NT2/D1 (cell line): ENCODE measurements around the gene RNF144B.

Experiments used
- DNase-seq: peaks from one replicate; pipeline ENCODE4 v3.0.0-alpha.2; 2011; ENCODE audit warnings: low read depth, low spot score
- H3K27me3 ChIP-seq: 2 replicates; pipeline ENCODE4 v1.6.0; 2011; ENCODE audit warnings: mild to moderate bottlenecking; ENCODE audit not compliant: insufficient read length, insufficient read depth
- H3K36me3 ChIP-seq: 2 replicates; pipeline ENCODE4 v1.6.1; 2011; ENCODE audit warnings: mild to moderate bottlenecking, low read length, mixed read lengths; ENCODE audit not compliant: insufficient read depth, insufficient read length
- H3K4me1 ChIP-seq: 2 replicates; pipeline ENCODE4 v1.5.1; 2011; ENCODE audit not compliant: insufficient read depth, insufficient read length
- H3K4me3 ChIP-seq: 2 replicates; pipeline ENCODE4 v1.5.1; 2011; ENCODE audit warnings: low read depth; ENCODE audit not compliant: insufficient read length
- H3K9ac ChIP-seq: 2 replicates; pipeline ENCODE4 v1.6.0; 2011; ENCODE audit warnings: low read depth; ENCODE audit not compliant: insufficient read length
- H3K9me3 ChIP-seq: 2 replicates; pipeline ENCODE4 v1.5.1; 2011; ENCODE audit warnings: mild to moderate bottlenecking, low read length; ENCODE audit not compliant: insufficient read depth
- SUZ12 ChIP-seq: IDR thresholded peaks from 2 replicates; pipeline ENCODE4 v1.6.1; 2011; ENCODE audit not compliant: insufficient read length, insufficient read depth; ENCODE audit errors: extremely low read depth
- YY1 ChIP-seq: IDR thresholded peaks from 2 replicates; pipeline ENCODE4 v1.6.1; 2011; ENCODE audit not compliant: insufficient read length, insufficient read depth
- ZNF274 ChIP-seq: IDR thresholded peaks from 2 replicates; pipeline ENCODE4 v1.6.1; 2011; ENCODE audit warnings: mild to moderate bottlenecking, low read depth, low read length

Gene RNF144B

DNA sequence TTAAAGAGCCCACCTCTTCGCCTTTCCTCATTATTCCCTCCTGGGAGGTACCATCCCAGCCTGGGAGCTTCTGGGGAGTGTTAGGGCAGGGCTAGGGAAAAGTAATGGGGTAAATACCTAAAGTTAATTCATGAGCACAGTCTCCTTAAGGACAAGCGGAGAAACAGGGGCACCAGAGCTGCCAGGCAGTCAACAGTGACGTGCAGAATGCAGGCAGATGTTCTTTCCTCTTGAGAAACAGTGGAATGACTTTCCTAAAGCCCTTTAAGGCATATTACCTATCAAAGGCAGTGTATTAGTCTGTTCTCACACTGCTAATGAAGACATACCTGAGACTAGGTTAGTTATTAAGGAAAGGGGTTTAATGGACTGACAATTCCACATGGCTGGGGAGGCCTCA is 76.3 kb downstream of the RNF144B start:
- no peaks in the 10 kb centered on the region for H3K27me3 ChIP-seq
- peaks cover 6% of the 10 kb centered on the region; the same call in 1 of the 2 replicates for H3K9me3 ChIP-seq
- no peak for DNase-seq
- H3K4me3 ChIP-seq = no peak overlapping the region
- TF ChIP-seq SUZ12 (no peak), ZNF274 (no peak), YY1 (no peak)
- H3K36me3 ChIP-seq = peaks cover 2% of the 10 kb centered on the region
- H3K4me1 ChIP-seq = no peaks in the 10 kb centered on the region
- H3K9ac ChIP-seq = no peak overlapping the region

DNA sequence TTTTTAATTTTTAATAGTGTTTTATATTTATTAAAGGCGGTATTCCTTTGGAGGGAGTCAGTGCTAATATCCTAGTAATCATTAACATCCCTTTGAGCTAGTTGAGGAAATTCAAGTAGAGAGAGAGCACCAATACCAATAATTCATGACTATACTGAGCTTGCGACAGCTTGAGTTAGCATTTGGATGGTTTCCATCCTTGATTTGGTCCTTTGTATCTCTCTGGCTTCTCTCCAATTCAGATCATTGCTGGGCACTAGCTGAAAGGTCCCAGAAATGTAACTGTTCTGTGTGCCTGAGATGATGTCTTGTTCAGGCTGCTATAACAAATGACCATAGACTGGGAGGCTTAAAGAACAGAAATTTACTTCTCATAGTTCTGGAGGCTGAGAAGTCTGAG is 77.0 kb downstream of the RNF144B start:
- DNase-seq = no peak
- H3K4me1 ChIP-seq = no peaks in the 10 kb centered on the region
- H3K27me3 ChIP-seq = no peaks in the 10 kb centered on the region
- H3K9ac ChIP-seq = no peak overlapping the region
- TF ChIP-seq YY1 (no peak), ZNF274 (no peak), SUZ12 (no peak)
- no peak overlapping the region for H3K4me3 ChIP-seq
- H3K36me3 ChIP-seq = peaks cover 2% of the 10 kb centered on the region
- peaks cover 6% of the 10 kb centered on the region; the same call in 1 of the 2 replicates for H3K9me3 ChIP-seq

- Histone ChIP-seq H3K27me3 (no peaks in the 10 kb centered on the region), H3K4me3 (no peak overlapping the region), H3K4me1 (no peaks in the 10 kb centered on the region), H3K36me3 (peaks cover 2% of the 10 kb centered on the region), H3K9ac (no peak overlapping the region), H3K9me3 (no peaks in the 10 kb centered on the region)
- no peak for TF ChIP-seq YY1
- TF ChIP-seq SUZ12 = no peak
- TF ChIP-seq ZNF274 = no peak
- DNase-seq = no peak
Observed at GRCh38 chr6:18465410-18466154, 78.4 kb downstream of the RNF144B start.

DNA sequence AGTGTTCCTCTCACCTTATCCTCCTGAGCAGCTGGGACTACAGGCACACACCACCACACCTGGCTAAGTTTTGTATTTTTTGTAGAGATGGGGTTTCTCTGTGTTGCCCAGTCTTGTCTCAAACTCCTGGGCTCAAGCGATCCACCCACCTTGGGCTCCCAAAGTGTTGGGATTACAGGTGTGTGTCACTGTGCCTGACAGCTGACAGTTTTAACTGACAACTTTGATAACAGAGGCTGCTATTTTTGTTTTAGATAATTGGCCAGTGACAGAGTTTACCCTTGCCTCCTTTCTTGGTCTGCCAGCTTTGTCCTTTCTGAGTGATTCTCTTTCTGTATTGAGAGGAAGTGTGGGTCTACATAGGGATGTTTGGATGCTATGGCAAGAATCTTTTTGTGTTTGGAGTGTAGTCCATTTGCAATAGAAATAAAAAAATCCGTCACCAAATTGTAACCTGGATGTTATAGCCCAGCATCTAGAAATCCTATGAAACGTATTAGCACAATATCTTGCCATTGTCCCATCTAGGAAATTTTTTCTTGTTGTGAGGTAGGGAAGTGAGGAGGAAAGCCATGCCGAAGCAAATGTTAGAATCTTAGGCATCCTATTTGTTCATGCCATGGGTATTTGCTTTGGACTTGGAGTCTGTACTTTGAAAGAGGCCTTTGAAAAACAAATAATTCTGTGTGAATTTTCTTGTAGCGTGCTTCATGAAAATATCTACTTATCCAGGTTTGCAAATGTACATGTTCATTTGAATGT is 80.8 kb downstream of the RNF144B start:
- no peak for TF ChIP-seq SUZ12
- no peak for TF ChIP-seq YY1
- TF ChIP-seq ZNF274 = no peak
- Histone ChIP-seq H3K27me3 (no peaks in the 10 kb centered on the region), H3K9ac (no peak overlapping the region), H3K9me3 (no peaks in the 10 kb centered on the region), H3K4me3 (no peak overlapping the region), H3K36me3 (peaks cover 2% of the 10 kb centered on the region), H3K4me1 (no peaks in the 10 kb centered on the region)
- DNase-seq = no peak

GRCh38 chr6:18468503-18468843 is 81.3 kb downstream of the RNF144B start:
- Histone ChIP-seq H3K36me3 (peaks cover 2% of the 10 kb centered on the region), H3K4me3 (no peak overlapping the region), H3K9ac (no peak overlapping the region), H3K27me3 (no peaks in the 10 kb centered on the region), H3K9me3 (no peaks in the 10 kb centered on the region), H3K4me1 (no peaks in the 10 kb centered on the region)
- DNase-seq = no peak
- no peak for TF ChIP-seq ZNF274
- TF ChIP-seq SUZ12 = no peak
- no peak for TF ChIP-seq YY1

DNA sequence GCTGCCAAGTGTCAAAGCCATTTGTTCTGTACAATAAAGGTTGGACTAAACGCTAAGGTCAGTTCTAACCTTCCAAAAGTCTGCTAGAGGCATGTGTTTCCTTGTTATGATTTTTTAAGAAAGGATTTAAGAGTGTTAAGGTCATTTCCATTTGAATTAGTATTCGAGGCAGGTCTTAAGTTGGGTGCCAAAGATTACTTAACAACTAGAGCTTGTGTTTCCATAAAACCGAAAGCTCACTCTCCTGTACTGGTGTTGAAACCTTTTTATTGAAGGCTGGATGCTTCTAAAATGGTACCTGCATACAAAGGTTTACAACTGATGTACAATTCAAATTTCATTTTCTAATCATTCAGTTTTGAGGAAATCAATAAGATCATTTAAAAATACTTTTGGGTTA is 82.4 kb downstream of the RNF144B start:
- Histone ChIP-seq H3K36me3 (peaks cover 2% of the 10 kb centered on the region), H3K4me1 (no peaks in the 10 kb centered on the region), H3K27me3 (no peaks in the 10 kb centered on the region), H3K9me3 (no peaks in the 10 kb centered on the region), H3K4me3 (no peak overlapping the region), H3K9ac (no peak overlapping the region)
- TF ChIP-seq YY1 (no peak), SUZ12 (no peak), ZNF274 (no peak)
- no peak for DNase-seq

DNA sequence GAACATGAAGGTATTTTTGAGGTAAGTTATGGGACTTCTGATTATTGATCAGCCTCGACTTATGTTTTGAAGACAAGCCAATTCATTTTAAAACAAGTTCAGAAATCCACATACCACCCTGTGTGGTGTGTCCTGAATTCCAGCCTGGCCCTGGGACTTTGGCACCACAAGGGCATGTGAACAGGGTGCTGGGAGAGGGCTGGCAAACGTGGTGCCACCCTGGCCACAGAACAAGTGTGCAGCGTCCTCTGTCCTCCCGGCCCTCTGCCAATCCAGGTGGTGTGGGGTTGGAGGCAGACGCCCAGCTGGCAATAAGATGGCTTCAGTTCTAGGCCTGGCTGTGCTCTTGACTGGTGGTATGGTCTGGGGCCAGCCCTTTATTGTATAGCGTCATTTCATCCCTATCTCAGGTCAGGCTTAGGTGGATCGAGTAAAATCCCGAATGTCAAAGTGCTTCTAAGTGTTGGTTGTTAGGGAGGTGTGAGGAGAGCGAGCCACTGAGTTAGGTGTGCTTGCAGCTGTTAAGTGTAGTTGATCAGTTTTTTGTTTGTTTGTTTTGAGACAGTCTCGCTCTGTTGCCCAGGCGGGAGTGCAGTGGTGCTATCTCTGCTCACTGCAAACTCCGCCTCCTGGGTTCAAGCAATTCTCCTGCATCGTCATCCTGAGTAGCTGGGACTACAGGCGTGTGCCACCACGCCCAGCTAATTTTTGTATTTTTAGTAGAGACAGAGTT is 84.2 kb downstream of the RNF144B start:
- H3K9ac ChIP-seq = no peak overlapping the region

More for the DNA sequence above, 84.2 kb downstream of the RNF144B start:
- no peaks in the 10 kb centered on the region for H3K36me3 ChIP-seq
- H3K4me1 ChIP-seq = no peaks in the 10 kb centered on the region
- TF ChIP-seq SUZ12 (no peak), ZNF274 (no peak), YY1 (no peak)
- no peak for DNase-seq
- no peaks in the 10 kb centered on the region for H3K27me3 ChIP-seq
- no peaks in the 10 kb centered on the region for H3K9me3 ChIP-seq
- H3K4me3 ChIP-seq = no peak overlapping the region
